Panc1 (cell line): ENCODE results near the gene FZD2. TPM values are rescaled to one million over a fixed set of nuclear protein-coding genes. Genes with fewer than 3 reads are reported as not detected.

ENCODE experiments used
- ATAC-seq: fragments of 200-7000 bp; cut with Tn5 transposase; 2 replicates; pipeline ENCODE4 v1.9.1; 2020; ENCODE audit warnings: mild to moderate bottlenecking, moderate library complexity
- BruUV-seq: library from RNA; stranded (reverse); fragments of 400-500 nt; replicated peaks from 2 replicates; lab custom pipeline; 2021; lab: Mats Ljungman, UMichigan
- CTCF ChIA-PET: fragments of 300-600 bp; sonication (Branson Sonifier 250); formaldehyde crosslinking; loops from one replicate; lab custom pipeline; 2022; ENCODE audit warnings: antibody characterized with exemption; lab: Charles Lee
- POLR2A ChIA-PET: fragments of 300-600 bp; sonication (Branson Sonifier 250); formaldehyde crosslinking; loops from one replicate; lab custom pipeline; 2022; ENCODE audit warnings: antibody characterized with exemption; lab: Charles Lee
- DNase-seq: peaks from one replicate; pipeline ENCODE4 v3.0.0-alpha.2; 2010; ENCODE audit warnings: low read depth, low spot score
- H3K27ac ChIP-seq: 2 replicates; pipeline ENCODE4 v1.5.1; 2011; ENCODE audit warnings: mild to moderate bottlenecking, low read length, inconsistent platforms
- H3K27me3 ChIP-seq: fragments of 200-500 bp; sonication (Bioruptor generic); 2 replicates; pipeline ENCODE4 v1.6.0; 2014; ENCODE audit warnings: low read length, inconsistent platforms; ENCODE audit not compliant: control insufficient read depth, insufficient read depth
- H3K36me3 ChIP-seq: fragments of 200-500 bp; sonication (Bioruptor generic); 2 replicates; pipeline ENCODE4 v1.5.1; 2014; ENCODE audit warnings: inconsistent platforms, mild to moderate bottlenecking, low read length, moderate library complexity; ENCODE audit not compliant: control insufficient read depth, insufficient read depth
- H3K4me1 ChIP-seq: 2 replicates; pipeline ENCODE4 v1.5.1; 2011; ENCODE audit warnings: inconsistent platforms, mild to moderate bottlenecking, low read length, moderate library complexity; ENCODE audit not compliant: control insufficient read depth, insufficient read depth
- H3K4me3 ChIP-seq, 2 experiments: 2 replicates each; pipeline ENCODE4 v1.5.1; 2011 to 2012; ENCODE audit warnings: low read depth in 2 of 2, low read length in 2 of 2, mild to moderate bottlenecking in 2 of 2, inconsistent platforms in 1 of 2, moderate library complexity in 1 of 2
- H3K9me3 ChIP-seq: fragments of 200-500 bp; sonication (Bioruptor generic); 2 replicates; pipeline ENCODE4 v1.5.1; 2014; ENCODE audit warnings: low read depth, mild to moderate bottlenecking, inconsistent platforms, low read length, moderate library complexity; ENCODE audit not compliant: control insufficient read depth, insufficient read depth
- POLR2AphosphoS5 ChIP-seq: IDR thresholded peaks from 2 replicates; pipeline ENCODE4 v1.6.1; 2012; ENCODE audit warnings: mild to moderate bottlenecking, low read depth, low read length, moderate library complexity
- SIN3A ChIP-seq: IDR thresholded peaks from 2 replicates; pipeline ENCODE4 v1.6.1; 2012; ENCODE audit warnings: low read depth, mild to moderate bottlenecking, low read length, moderate library complexity, borderline replicate concordance; ENCODE audit not compliant: insufficient read depth
- TCF7L2 ChIP-seq: IDR thresholded peaks from 2 replicates; pipeline ENCODE4 v1.6.1; 2011; ENCODE audit warnings: mild to moderate bottlenecking, low read depth, low read length, inconsistent platforms
- in situ Hi-C: cut with HindIII; loops from 2 replicates; pipeline ENCODE4 v1.10.0; 2016; ENCODE audit warnings: low sequenced_read_pairs, low pct_unique_long_range_greater_than_20kb
- intact Hi-C: fragments of 100-400 bp; cut with micrococcal nuclease; formaldehyde crosslinking; loops from one replicate; pipeline ENCODE4 v1.10.0; 2022; ENCODE audit not compliant: unreplicated experiment
- total RNA-seq: library from RNA; stranded (reverse); gene quantifications from one replicate; pipeline ENCODE4 v1.2.1, GENCODE V29; 2021; ENCODE audit not compliant: unreplicated experiment
- TF ChIP-seq, protein P1 (sequence below): fragments of 450-650 bp; IDR thresholded peaks from 2 replicates; pipeline ENCODE4 v1.5.1; 2017; ENCODE audit warnings: mild to moderate bottlenecking
- TF ChIP-seq, protein P2 (sequence below), 2 experiments: IDR thresholded peaks; 2 replicates each; pipeline ENCODE4 v1.6.1; 2011 to 2012; ENCODE audit warnings: low read depth in 2 of 2, control low read depth in 1 of 2, low read length in 1 of 2, mild to moderate bottlenecking in 1 of 2, moderate library complexity in 1 of 2; ENCODE audit not compliant: insufficient read depth in 1 of 2

Gene FZD2
- total RNA-seq, 1 experiment from 2014 or later = 35.4 TPM

DNA sequence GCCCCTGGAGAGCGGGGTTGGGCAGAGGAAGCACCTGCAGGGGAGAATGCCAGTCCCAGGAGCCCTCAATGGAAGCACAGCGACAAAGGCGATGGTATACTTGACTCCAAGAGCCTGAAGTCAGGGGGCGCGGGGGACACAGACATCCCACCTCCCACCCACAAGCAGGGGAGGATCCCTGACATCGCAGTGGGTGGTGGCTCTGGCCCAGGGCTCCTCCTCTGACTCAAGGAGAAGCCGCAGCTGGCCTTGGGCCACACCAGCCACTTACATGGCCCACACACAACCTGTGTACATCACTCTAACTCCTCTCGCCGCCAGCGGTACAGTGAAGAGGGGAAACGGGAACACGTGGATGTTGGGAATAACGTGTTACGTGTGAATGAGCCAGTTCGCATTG lies 44.3 kb downstream of the FZD2 start:
- Histone ChIP-seq H3K27me3 (no peaks in the 10 kb centered on the region), H3K27ac (no peak overlapping the region), H3K9me3 (no peaks in the 10 kb centered on the region), H3K36me3 (no peaks in the 10 kb centered on the region), H3K4me1 (peaks cover 2% of the 10 kb centered on the region; the same call in 1 of the 2 replicates), H3K4me3 (no peak overlapping the region)
- no TSS peak for BruUV-seq
- ATAC-seq (no peak), DNase-seq (no peak)
- ChIA-PET POLR2A (interaction anchor here (0.6 kb wide), 1 partner anchor 26 kb away, joined by 5 read pairs; no protein-coding TSS in a partner anchor), CTCF (interaction anchor here (0.6 kb wide), 1 partner anchor 19 kb away, joined by 5 read pairs; no protein-coding TSS in a partner anchor)
- TF ChIP-seq, protein P1, sequence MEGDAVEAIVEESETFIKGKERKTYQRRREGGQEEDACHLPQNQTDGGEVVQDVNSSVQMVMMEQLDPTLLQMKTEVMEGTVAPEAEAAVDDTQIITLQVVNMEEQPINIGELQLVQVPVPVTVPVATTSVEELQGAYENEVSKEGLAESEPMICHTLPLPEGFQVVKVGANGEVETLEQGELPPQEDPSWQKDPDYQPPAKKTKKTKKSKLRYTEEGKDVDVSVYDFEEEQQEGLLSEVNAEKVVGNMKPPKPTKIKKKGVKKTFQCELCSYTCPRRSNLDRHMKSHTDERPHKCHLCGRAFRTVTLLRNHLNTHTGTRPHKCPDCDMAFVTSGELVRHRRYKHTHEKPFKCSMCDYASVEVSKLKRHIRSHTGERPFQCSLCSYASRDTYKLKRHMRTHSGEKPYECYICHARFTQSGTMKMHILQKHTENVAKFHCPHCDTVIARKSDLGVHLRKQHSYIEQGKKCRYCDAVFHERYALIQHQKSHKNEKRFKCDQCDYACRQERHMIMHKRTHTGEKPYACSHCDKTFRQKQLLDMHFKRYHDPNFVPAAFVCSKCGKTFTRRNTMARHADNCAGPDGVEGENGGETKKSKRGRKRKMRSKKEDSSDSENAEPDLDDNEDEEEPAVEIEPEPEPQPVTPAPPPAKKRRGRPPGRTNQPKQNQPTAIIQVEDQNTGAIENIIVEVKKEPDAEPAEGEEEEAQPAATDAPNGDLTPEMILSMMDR = no peak
- no peak for TF ChIP-seq TCF7L2
- TF ChIP-seq POLR2AphosphoS5 = no peak
- TF ChIP-seq SIN3A = no peak
- TF ChIP-seq, protein P2, sequence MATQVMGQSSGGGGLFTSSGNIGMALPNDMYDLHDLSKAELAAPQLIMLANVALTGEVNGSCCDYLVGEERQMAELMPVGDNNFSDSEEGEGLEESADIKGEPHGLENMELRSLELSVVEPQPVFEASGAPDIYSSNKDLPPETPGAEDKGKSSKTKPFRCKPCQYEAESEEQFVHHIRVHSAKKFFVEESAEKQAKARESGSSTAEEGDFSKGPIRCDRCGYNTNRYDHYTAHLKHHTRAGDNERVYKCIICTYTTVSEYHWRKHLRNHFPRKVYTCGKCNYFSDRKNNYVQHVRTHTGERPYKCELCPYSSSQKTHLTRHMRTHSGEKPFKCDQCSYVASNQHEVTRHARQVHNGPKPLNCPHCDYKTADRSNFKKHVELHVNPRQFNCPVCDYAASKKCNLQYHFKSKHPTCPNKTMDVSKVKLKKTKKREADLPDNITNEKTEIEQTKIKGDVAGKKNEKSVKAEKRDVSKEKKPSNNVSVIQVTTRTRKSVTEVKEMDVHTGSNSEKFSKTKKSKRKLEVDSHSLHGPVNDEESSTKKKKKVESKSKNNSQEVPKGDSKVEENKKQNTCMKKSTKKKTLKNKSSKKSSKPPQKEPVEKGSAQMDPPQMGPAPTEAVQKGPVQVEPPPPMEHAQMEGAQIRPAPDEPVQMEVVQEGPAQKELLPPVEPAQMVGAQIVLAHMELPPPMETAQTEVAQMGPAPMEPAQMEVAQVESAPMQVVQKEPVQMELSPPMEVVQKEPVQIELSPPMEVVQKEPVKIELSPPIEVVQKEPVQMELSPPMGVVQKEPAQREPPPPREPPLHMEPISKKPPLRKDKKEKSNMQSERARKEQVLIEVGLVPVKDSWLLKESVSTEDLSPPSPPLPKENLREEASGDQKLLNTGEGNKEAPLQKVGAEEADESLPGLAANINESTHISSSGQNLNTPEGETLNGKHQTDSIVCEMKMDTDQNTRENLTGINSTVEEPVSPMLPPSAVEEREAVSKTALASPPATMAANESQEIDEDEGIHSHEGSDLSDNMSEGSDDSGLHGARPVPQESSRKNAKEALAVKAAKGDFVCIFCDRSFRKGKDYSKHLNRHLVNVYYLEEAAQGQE (IDR thresholded peaks at IDR 0.05; ENCODE audit: insufficient read depth in 1 of 2, low read depth in 2 of 2, low read length in 1 of 2) = no peak
- intact Hi-C loops = no loop called here
- in situ Hi-C loops = no loop called here

DNA sequence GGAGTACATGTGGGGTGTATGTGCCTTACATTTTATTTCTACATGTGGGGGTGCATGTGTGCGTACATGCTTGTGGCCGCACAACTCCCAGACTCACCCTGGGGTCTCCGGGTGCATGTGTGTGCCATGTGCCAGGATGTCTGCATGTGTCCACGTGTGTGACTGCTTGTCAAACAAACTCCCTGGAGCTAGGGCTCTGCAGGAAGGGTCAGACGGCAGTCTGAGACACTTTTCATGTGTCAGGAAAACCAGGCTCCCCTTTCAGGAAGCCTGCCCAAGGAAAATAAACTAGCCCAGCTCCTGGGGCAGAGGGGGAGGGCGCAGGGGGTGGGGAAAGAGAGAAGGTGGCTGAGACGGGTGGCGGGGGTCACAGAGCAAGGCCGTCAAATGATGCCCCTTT lies 44.7 kb downstream of the FZD2 start:
- ChIA-PET CTCF (no interaction called here), POLR2A (no interaction called here)
- no peak overlapping the region for H3K27ac ChIP-seq
- in situ Hi-C loops (no loop called here), intact Hi-C loops (no loop called here)
- H3K9me3 ChIP-seq = no peaks in the 10 kb centered on the region
- peaks cover 2% of the 10 kb centered on the region; the same call in 1 of the 2 replicates for H3K4me1 ChIP-seq
- TF ChIP-seq, protein P1 = no peak
- ATAC-seq = no peak
- DNase-seq = no peak
- BruUV-seq = no TSS peak
- H3K27me3 ChIP-seq = no peaks in the 10 kb centered on the region
- no peak overlapping the region for H3K4me3 ChIP-seq
- H3K36me3 ChIP-seq = no peaks in the 10 kb centered on the region
